Astrocyte of the cerebellum (primary cell): ENCODE measurements around the gene SPSB2.
"Not testable (repeated sequence)": the region's sequence is repeated elsewhere in the genome, so short reads cannot be mapped to it uniquely, and the experiment has no call there.

Experiments used
- DNase-seq: peaks from one replicate; pipeline ENCODE4 v3.0.0-alpha.2; 2011; ENCODE audit warnings: low read depth
- H3K4me3 ChIP-seq: 2 replicates; pipeline ENCODE4 v1.5.1; 2011; ENCODE audit warnings: mild to moderate bottlenecking, low read depth, low read length, moderate library complexity
- in situ Hi-C: cut with HindIII; loops from 2 replicates; pipeline ENCODE4 v1.10.0; 2017; ENCODE audit warnings: low sequenced_read_pairs
- TF ChIP-seq, protein P1 (sequence below): IDR thresholded peaks from 2 replicates; pipeline ENCODE4 v1.5.1; 2012; ENCODE audit warnings: low read length, low read depth, moderate library complexity, mild to moderate bottlenecking; ENCODE audit errors: missing control alignments

SPSB2 gene

DNA sequence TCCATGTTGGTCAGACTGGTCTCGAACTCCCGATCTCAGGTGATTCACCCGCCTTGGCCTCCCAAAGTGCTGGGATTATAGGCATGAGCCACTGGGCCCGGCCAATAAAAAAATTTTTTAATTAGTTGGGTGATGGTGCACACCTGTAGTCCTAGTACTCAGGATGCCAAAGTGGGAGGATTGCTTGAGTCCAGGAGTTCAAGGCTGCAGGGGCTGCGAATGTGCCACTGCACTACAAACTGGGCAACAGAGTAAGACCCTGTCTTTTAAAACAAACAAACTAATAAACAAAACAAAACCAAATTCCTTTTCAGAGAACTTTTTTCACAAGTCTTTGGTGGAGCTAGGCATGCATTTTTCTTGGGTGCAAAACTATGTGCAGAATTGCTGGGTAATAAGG is 10.1 kb upstream of the SPSB2 start:
- TF ChIP-seq, protein P1, sequence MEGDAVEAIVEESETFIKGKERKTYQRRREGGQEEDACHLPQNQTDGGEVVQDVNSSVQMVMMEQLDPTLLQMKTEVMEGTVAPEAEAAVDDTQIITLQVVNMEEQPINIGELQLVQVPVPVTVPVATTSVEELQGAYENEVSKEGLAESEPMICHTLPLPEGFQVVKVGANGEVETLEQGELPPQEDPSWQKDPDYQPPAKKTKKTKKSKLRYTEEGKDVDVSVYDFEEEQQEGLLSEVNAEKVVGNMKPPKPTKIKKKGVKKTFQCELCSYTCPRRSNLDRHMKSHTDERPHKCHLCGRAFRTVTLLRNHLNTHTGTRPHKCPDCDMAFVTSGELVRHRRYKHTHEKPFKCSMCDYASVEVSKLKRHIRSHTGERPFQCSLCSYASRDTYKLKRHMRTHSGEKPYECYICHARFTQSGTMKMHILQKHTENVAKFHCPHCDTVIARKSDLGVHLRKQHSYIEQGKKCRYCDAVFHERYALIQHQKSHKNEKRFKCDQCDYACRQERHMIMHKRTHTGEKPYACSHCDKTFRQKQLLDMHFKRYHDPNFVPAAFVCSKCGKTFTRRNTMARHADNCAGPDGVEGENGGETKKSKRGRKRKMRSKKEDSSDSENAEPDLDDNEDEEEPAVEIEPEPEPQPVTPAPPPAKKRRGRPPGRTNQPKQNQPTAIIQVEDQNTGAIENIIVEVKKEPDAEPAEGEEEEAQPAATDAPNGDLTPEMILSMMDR, result no peak
- DNase-seq, result no peak
- in situ Hi-C loops, result no loop called here
- no peak overlapping the region for H3K4me3 ChIP-seq

DNA sequence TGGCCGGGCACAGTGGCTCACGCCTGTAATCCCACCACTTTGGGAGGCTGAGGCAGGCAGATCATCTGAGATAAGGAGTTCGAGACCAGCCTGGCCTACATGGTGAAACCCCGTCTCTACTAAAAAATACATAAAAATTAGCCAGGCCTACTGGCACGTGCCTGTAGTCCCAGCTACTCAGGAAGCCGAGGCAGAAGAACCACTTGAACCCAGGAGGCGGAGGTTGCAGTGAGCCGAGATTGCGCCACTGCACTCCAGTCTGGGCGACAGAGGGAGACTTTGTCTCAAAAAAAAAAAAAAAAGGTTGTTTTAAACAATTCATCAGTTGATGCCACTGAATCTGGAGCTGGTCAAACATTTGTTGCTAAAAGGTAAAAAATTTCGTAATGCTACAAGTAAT is 6.7 kb upstream of the SPSB2 start:
- in situ Hi-C loops, H3K4me3 ChIP-seq, DNase-seq: not testable (repeated sequence)

DNA sequence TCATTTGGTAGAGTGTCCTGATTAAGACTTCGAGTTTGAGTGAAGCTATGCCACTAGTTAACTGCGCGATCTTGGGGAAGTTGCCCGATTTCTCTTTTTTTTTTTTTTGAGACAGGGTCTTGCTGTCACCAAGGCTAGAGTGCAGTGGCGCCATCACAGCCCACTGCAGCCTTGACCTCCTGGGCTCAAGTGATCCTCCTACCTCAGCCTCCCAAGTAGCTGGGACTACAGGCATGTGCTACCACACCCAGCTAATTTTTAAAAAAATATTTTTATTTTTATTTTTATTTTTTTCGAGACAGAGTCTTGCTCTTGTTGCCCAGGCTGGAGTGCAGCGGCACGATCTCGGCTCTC is 889 bp upstream of the SPSB2 start:
- DNase-seq, in situ Hi-C loops: not testable (repeated sequence)
- peak overlapping the region; percentile 64 for H3K4me3 ChIP-seq

GRCh38 chr12:6872073-6873048 is 742 bp downstream of the SPSB2 start:
- in situ Hi-C loops, result no loop called here
- DNase-seq, result peak; percentile 16
- TF ChIP-seq, protein P1, result peak; percentile 99
- H3K4me3 ChIP-seq, result peak overlapping the region; percentile 64

- TF ChIP-seq, protein P1, result no peak
- no peak for DNase-seq
- no peak overlapping the region for H3K4me3 ChIP-seq
- in situ Hi-C loops, result no loop called here
Observed at GRCh38 chr12:6871052-6871957, 1.8 kb downstream of the SPSB2 start.

DNA sequence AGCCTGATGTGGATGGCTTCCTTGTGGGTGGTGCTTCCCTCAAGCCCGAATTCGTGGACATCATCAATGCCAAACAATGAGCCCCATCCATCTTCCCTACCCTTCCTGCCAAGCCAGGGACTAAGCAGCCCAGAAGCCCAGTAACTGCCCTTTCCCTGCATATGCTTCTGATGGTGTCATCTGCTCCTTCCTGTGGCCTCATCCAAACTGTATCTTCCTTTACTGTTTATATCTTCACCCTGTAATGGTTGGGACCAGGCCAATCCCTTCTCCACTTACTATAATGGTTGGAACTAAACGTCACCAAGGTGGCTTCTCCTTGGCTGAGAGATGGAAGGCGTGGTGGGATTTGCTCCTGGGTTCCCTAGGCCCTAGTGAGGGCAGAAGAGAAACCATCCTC is 2.8 kb downstream of the SPSB2 start:
- H3K4me3 ChIP-seq, in situ Hi-C loops, DNase-seq: not testable (repeated sequence)

- H3K4me3 ChIP-seq, result peak overlapping the region; percentile 90
- in situ Hi-C loops, result no loop called here
- TF ChIP-seq, protein P1, result peak; percentile 91
- DNase-seq, result peak; percentile 63
Observed at GRCh38 chr12:6869049-6870021, 3.8 kb downstream of the SPSB2 start.
